Measurements from ENCODE around the gene TMEM132E. TPM values are rescaled to one million over a fixed set of nuclear protein-coding genes. Genes with fewer than 3 reads are reported as not detected.

TMEM132E gene
- total RNA-seq, 8 experiments from 2014 or later = 0.24 to 44.8 (median 28.7) TPM; not detected in 1

DNA sequence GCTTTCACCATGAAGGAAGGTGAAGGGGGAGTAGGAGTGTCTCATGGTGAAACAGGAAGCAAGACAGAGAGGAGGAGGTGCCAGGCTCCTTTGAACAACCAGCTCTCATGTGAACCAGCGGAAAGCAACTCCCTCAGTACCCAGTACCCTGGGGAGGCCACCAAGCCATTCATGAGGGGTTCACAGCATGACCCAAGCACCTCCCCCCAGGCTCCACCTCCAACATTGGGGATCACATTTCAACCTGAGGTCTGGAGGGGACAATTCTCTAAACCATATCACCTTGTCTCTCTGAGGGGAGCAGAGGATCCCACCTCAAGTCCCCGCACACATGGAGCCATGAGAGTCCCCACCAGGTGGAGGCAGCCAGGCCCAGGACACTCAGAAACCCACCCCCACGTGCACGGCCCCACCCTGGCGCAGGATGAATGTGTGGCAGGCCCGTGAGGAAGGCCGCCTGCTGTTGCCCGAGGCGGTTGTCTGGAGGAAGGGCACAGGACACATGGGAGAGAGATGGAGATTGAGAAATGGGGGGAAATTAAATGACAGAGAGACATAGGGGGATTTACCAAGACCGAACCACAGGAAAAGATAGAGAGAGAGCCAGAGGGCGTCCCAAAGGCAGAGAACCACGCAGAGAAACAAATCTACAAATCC is 85.9 kb downstream of the TMEM132E start:
- in situ Hi-C loops (cut with MboI; ENCODE audit: low pct_unique_long_range_greater_than_20kb in 2 of 9, low sequenced_read_pairs in 9 of 9, unreplicated experiment in 9 of 9) = loop anchor here in 1 of 9 experiments (25.0 kb wide), 1 partner anchor 222 kb away; no protein-coding TSS in a partner anchor
- H3K4me1 ChIP-seq (replicated peaks in 1 of 2) = peaks cover 16 to 17% of the 10 kb centered on the region in 2 donors
- 10 to 100% (median 61%) methylated on average over 1 to 10 of the region's 12 CpGs; no CpG with 5 or more reads in 1 of the 10 experiments for WGBS, 10 experiments
- peak in 5 of 8 experiments; percentile 3 to 21 (median 6) for ATAC-seq (replicated peaks in 6 of 8)
- H3K4me3 ChIP-seq = no peak overlapping the region
- peak overlapping the region in 1 of 2 donors; percentile 11 for H3K27ac ChIP-seq

DNA sequence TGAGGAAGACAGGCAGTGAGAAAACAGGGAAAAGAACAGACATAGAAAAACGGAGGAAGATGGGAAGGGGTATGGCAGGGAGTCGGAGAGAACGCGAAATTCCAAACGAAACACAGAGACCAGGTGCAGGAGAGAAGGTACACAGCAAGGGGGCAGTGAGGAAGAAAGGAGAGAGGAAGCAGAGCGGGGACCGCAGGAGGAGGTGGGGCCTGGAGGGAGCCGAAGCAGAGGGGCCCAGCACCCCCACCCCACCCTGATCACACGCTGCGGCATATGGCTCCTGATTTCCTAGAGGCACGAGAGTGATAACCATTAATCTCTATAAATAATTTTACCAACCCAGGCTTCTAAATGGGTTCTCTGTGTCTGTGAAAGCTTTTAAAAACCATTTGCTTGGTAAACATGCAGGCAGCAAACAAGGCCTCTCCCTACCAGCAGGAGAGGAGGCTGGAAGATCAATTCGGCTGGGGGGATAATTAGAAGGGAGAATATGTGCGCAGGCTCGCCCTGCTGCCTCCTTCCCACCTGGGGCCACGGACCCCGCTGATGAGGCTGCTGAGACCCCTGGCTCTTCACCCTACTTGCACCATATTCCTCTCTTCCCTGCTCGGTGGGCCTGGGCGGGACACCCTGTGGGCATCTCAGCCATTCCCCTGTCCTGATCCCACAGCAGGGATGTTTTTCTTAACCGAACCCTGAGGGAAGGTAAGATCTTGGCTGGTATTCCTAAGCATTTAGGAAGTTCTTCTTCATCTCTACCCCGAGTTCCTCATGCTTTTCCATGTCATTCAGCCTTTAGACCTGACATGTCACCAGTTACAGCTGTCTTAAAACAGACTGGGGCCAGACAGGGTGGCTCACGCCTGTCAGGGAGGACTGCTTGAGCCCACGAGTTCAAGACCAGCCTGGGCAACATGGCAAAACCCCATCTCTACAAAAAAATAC is 86.7 kb downstream of the TMEM132E start:
- H3K27ac ChIP-seq = peak overlapping the region; percentile 11 to 27
- WGBS, 10 experiments = 0 to 73% (median 38%) methylated on average over 2 to 15 of the region's 22 CpGs

DNA sequence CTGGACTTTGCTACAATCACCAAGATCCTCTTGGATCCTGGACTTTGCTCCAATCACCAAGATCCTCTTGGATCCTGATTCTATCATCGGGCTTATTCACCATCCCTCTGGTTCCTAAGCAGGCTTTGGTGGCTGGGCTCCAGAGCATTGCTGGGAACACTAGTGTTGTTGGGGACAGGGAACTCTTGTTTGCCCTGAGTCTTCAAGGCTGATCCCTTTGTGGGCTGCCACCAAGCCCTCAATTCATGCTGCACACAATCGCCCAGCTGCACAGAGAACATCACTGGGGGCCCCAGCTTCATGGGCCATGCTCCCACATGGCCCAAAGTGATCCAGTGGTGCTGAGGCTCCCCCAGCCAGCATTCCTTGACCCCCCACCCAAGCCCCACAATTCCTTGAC is 88.3 kb downstream of the TMEM132E start:
- in situ Hi-C loops (cut with MboI; ENCODE audit: low pct_unique_long_range_greater_than_20kb in 2 of 9, low sequenced_read_pairs in 9 of 9, unreplicated experiment in 9 of 9) = loop anchor here in 1 of 9 experiments (25.0 kb wide), 1 partner anchor 220 kb away; no protein-coding TSS in a partner anchor
- Histone ChIP-seq H3K27ac (no peak overlapping the region), H3K4me3 (no peak overlapping the region), H3K4me1 (replicated peaks in 1 of 2) (peaks cover 11 to 17% of the 10 kb centered on the region in 2 donors)
- ATAC-seq (replicated peaks in 6 of 8) = no peak
- WGBS, 10 experiments = 43 to 67% methylated on average over 1 of the region's 2 CpGs; no CpG with 5 or more reads in 8 of the 10 experiments

More for the DNA sequence above, 86.7 kb downstream of the TMEM132E start:
- ATAC-seq (replicated peaks in 6 of 8) = peak in 5 of 8 experiments; percentile 86 to 93 (median 91)
- peaks cover 16 to 17% of the 10 kb centered on the region in 2 donors for H3K4me1 ChIP-seq (replicated peaks in 1 of 2)
- no peak overlapping the region for H3K4me3 ChIP-seq
- in situ Hi-C loops (cut with MboI; ENCODE audit: low pct_unique_long_range_greater_than_20kb in 2 of 9, low sequenced_read_pairs in 9 of 9, unreplicated experiment in 9 of 9) = loop anchor here in 1 of 9 experiments (25.0 kb wide), 1 partner anchor 221 kb away; no protein-coding TSS in a partner anchor

DNA sequence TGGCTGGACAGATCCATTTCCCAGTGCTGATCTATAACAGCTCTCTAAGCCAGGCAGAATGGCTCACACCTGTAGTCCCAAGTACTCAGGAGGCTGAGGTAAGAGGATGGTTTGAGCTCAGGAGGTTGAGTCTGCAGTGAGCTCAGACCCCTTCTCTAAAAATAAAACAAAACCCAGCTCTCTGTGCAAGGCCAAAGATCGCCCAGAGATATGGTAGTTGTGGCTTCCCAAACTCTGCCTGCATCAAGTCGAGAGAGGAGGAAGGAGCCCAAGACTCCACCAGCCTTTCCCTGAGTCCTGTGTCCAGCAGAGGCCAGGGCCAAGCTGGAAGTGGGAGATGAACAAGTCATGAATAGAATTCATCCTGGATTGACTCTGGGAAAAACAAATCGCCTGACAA is 88.8 kb downstream of the TMEM132E start:
- no peak overlapping the region for H3K4me3 ChIP-seq
- H3K4me1 ChIP-seq (replicated peaks in 1 of 2) = peaks cover 11 to 17% of the 10 kb centered on the region in 2 donors
- H3K27ac ChIP-seq = no peak overlapping the region
- WGBS, 10 experiments = 0 to 80% (median 24%) methylated on average over 1 to 3 of the region's 3 CpGs; no CpG with 5 or more reads in 5 of the 10 experiments
- in situ Hi-C loops (cut with MboI; ENCODE audit: low pct_unique_long_range_greater_than_20kb in 2 of 9, low sequenced_read_pairs in 9 of 9, unreplicated experiment in 9 of 9) = loop anchor here in 1 of 9 experiments (25.0 kb wide), 1 partner anchor 219 kb away; no protein-coding TSS in a partner anchor
- no peak for ATAC-seq (replicated peaks in 6 of 8)

DNA sequence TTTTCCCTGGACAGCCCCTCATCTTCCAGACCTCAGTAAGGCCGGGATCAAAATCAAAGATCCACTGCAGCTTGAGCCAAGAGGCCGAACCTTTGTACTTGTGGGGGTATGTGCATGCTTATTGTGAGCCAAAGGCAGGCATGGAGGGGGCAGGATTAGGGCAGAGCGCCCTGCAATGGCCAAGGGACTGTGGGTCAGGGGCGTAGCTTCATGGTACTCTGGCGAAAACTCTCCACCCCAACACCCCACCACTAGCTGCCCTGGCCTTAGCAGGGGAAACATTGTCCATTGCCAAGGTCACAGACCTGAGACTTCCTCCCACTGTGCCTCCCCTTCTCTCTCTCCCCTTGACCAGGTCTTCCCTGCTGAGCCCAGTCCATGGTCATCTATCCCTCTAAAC is 90.1 kb downstream of the TMEM132E start:
- no peak for ATAC-seq (replicated peaks in 6 of 8)
- H3K27ac ChIP-seq = no peak overlapping the region
- H3K4me3 ChIP-seq = no peak overlapping the region
- peaks cover 13 to 17% of the 10 kb centered on the region in 2 donors for H3K4me1 ChIP-seq (replicated peaks in 1 of 2)
- 0 to 77% (median 18%) methylated on average over 1 to 4 of the region's 5 CpGs; no CpG with 5 or more reads in 4 of the 10 experiments for WGBS, 10 experiments
- in situ Hi-C loops (cut with MboI; ENCODE audit: low pct_unique_long_range_greater_than_20kb in 2 of 9, low sequenced_read_pairs in 9 of 9, unreplicated experiment in 9 of 9) = loop anchor here in 1 of 9 experiments (25.0 kb wide), 1 partner anchor 218 kb away; no protein-coding TSS in a partner anchor

DNA sequence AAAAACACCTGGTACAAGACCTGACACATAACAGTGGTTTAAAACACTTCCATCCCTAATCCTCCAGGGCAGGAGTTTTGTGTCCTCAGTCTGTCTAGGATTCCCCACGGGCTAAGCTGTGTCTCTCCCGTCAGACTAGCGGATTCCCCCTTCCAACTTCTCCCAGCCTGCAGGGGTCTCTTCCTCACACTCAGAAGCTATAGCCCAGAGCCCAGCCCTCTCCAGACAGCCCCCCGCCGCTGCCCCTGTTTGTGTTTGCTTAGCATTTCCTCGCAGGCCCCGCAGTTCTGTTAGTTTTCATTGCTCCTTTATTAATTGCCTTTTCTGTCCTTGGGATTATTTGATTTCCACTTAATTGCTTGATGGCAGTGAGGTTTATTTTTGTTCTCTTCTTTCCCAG is 91.2 kb downstream of the TMEM132E start:
- Histone ChIP-seq H3K4me1 (replicated peaks in 1 of 2) (peaks cover 10 to 11% of the 10 kb centered on the region in 2 donors), H3K4me3 (no peak overlapping the region), H3K27ac (no peak overlapping the region)
- peak in 1 of 8 experiments; percentile 21 for ATAC-seq (replicated peaks in 6 of 8)
- 13 to 80% (median 50%) methylated on average over 2 to 5 of the region's 7 CpGs; no CpG with 5 or more reads in 4 of the 10 experiments for WGBS, 10 experiments
- in situ Hi-C loops (cut with MboI; ENCODE audit: low pct_unique_long_range_greater_than_20kb in 2 of 9, low sequenced_read_pairs in 9 of 9, unreplicated experiment in 9 of 9) = loop anchor here in 1 of 9 experiments (25.0 kb wide), 1 partner anchor 217 kb away; no protein-coding TSS in a partner anchor

DNA sequence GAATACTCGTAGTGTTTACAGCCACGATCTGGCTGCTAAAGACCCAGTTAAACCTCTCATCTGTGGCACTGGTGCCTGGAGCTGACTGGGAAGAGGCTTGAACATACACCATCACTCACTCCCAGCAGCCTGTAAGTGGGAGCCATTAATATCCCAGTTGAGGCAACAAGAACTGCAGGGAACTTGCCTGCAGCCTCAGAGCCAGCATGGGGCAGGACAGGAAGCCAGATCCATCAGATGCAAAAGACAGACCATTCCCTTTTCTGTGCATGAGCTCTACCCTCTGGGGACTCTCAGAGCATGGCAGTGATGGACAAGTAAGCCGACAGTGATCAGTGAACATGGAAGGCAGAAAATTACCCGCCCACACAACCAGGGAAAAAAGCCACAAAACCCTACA is 91.8 kb downstream of the TMEM132E start:
- Histone ChIP-seq H3K4me1 (replicated peaks in 1 of 2) (peaks cover 4 to 6% of the 10 kb centered on the region in 2 donors), H3K4me3 (no peak overlapping the region), H3K27ac (no peak overlapping the region)
- in situ Hi-C loops (cut with MboI; ENCODE audit: low pct_unique_long_range_greater_than_20kb in 2 of 9, low sequenced_read_pairs in 9 of 9, unreplicated experiment in 9 of 9) = loop anchor here in 1 of 9 experiments (25.0 kb wide), 1 partner anchor 216 kb away; no protein-coding TSS in a partner anchor
- 0 to 89% (median 82%) methylated on average over 1 to 4 of the region's 4 CpGs; no CpG with 5 or more reads in 5 of the 10 experiments for WGBS, 10 experiments
- no peak for ATAC-seq (replicated peaks in 6 of 8)

DNA sequence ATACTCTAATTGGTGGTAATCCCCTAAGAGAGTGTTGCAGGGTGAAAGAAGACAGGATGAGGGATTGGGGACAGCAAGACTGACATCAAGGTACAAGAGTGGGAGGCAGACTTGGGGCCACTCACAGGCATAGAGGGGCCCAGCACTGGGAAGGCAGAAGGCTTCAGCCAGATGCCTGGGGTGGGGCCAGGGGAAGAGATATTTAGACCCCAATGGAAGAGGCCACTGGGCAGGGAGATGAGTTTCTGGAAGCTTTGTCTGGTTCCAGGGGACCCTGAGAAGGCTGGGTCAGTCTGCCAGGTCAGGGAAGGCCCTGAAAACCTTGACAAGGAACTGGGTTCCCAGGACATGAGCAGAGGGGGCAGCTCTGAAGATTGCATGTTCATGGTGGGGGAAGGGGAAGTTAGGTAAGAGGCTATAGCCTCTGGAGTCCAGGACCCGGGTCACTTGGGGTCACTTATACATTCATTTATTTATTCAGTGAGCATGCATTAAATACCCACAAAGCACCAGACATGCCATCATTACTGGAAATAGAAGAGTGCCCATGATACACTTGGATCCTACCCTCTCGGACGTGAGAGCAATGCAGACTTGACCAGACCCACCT is 92.9 kb downstream of the TMEM132E start:
- in situ Hi-C loops (cut with MboI; ENCODE audit: low pct_unique_long_range_greater_than_20kb in 2 of 9, low sequenced_read_pairs in 9 of 9, unreplicated experiment in 9 of 9) = loop anchor here in 1 of 9 experiments (25.0 kb wide), 1 partner anchor 215 kb away; no protein-coding TSS in a partner anchor
- H3K4me3 ChIP-seq = no peak overlapping the region

DNA sequence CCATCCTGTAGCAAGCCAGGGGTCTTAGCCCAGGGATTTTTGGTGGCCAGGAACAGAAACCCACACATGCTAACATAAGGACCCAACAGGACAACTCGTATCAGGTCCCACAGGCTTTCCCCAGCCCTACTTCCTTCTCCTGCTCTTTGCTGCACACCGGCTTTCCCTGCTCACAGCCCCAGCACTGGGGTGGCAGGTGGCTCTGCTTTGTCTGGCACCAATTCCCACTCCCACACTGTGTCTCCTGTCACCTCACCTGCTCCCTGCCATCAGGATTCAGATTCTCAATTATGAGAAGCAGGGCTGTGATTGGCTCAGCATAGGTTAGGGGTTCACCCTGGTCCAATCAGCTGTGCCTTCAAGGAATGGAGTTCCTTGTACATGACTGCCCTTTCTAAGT is 94.1 kb downstream of the TMEM132E start:
- in situ Hi-C loops (cut with MboI; ENCODE audit: low pct_unique_long_range_greater_than_20kb in 2 of 9, low sequenced_read_pairs in 9 of 9, unreplicated experiment in 9 of 9) = loop anchor here in 1 of 9 experiments (25.0 kb wide), 1 partner anchor 214 kb away; no protein-coding TSS in a partner anchor
- ATAC-seq (replicated peaks in 6 of 8) = no peak
- Histone ChIP-seq H3K4me1 (replicated peaks in 1 of 2) (peaks cover 0 to 2% of the 10 kb centered on the region in 2 donors), H3K4me3 (no peak overlapping the region), H3K27ac (no peak overlapping the region)
- WGBS, 10 experiments = 0 to 100% methylated on average over 1 of the region's 2 CpGs; no CpG with 5 or more reads in 8 of the 10 experiments

More for the DNA sequence above, 92.9 kb downstream of the TMEM132E start:
- H3K27ac ChIP-seq = no peak overlapping the region
- WGBS, 10 experiments = 6 to 60% (median 20%) methylated on average over 1 to 3 of the region's 3 CpGs; no CpG with 5 or more reads in 5 of the 10 experiments
- ATAC-seq (replicated peaks in 6 of 8) = no peak
- peaks cover 0 to 2% of the 10 kb centered on the region in 2 donors for H3K4me1 ChIP-seq (replicated peaks in 1 of 2)

DNA sequence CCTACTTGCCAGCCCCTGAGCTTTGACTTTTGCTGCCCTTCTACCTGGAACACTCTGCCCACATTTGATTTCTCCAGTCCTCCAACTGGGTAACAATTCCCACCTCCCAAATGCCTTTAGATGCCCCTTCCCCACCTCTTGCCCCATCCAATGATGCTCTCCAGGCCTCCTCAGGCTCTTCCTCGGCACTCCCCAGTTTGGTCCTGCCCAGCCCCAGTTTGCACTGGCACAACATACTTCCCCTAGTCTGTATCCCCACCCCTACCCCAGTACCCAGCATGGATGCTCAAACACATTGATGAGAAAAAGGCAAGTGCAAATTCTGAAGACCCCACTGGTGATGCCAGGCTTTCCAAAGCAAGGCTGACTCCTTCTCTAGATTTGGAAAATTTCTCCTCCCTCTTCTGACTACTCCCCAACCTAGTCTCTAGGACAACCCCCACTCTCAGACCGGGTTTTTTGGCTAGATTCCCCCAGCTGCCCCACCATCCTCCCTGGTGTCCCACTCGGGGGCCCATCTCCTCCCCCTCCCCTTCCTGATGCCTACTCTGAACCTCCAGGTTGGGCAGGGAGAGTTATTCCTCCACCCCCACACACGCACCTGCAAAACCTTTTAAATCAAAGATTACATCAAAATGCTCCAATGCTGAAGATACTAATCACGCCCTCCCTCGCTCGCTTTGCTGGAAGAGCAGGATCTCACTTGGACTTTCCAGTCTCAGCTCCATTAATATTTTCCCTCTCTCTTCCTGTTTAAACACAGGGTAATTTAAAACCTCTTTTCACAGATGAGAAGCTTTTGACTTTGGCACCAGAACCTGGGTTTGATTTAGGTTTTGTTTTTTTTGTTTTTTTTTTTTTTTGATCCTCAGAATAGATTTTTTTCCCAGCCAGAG is 94.9 kb downstream of the TMEM132E start:
- H3K27ac ChIP-seq = no peak overlapping the region
- in situ Hi-C loops (cut with MboI; ENCODE audit: low pct_unique_long_range_greater_than_20kb in 2 of 9, low sequenced_read_pairs in 9 of 9, unreplicated experiment in 9 of 9) = loop anchor here in 1 of 9 experiments (25.0 kb wide), 1 partner anchor 213 kb away; no protein-coding TSS in a partner anchor
- H3K4me1 ChIP-seq (replicated peaks in 1 of 2) = peaks cover 0 to 2% of the 10 kb centered on the region in 2 donors
- no peak overlapping the region for H3K4me3 ChIP-seq
- WGBS, 10 experiments = 12 to 100% (median 85%) methylated on average over 1 to 4 of the region's 7 CpGs; no CpG with 5 or more reads in 2 of the 10 experiments
- no peak for ATAC-seq (replicated peaks in 6 of 8)

DNA sequence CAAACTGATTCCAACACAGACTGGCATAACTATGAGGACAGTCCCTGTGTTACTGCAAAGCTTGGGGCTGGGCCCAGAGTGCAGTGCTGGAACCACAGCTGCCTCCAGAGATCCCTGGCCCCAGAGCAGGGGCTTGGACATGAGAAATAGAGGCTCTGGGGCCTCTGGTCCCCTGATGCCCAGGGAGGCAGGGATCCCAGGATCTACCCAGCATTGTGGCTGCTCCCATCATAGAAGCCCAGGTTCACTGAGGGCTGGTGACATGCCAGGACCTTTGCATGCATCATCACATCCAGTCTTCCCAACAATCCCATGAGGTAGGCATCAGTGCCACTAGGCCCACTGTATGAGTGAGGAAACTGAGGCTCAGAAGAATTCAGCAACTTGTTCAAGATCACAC is 95.8 kb downstream of the TMEM132E start:
- in situ Hi-C loops (cut with MboI; ENCODE audit: low pct_unique_long_range_greater_than_20kb in 2 of 9, low sequenced_read_pairs in 9 of 9, unreplicated experiment in 9 of 9) = no loop called here
- Histone ChIP-seq H3K4me3 (no peak overlapping the region), H3K27ac (no peak overlapping the region), H3K4me1 (replicated peaks in 1 of 2) (peaks cover 0 to 2% of the 10 kb centered on the region in 2 donors)
- no peak for ATAC-seq (replicated peaks in 6 of 8)
